Activated CD4-positive, alpha-beta T cell treated with anti-CD3 and anti-CD28 coated beads, Interleukin-2, amount 10 ng/mL, durations not matched to agents 24 days and 14 days (primary cell): ENCODE data around the gene SLC14A1. TPM values are rescaled to one million over a fixed set of nuclear protein-coding genes. Genes with fewer than 3 reads are reported as not detected.

Source experiments
- DNase-seq: peaks from one replicate; pipeline ENCODE4 v3.0.0; 2022
- H3K27ac Mint-ChIP-seq: one replicate; pipeline ENCODE4 v1.8.0; 2022; ENCODE audit warnings: mild to moderate bottlenecking, mixed read lengths
- H3K27me3 Mint-ChIP-seq: one replicate; pipeline ENCODE4 v1.8.0; 2022; ENCODE audit warnings: mixed read lengths
- H3K36me3 Mint-ChIP-seq: one replicate; pipeline ENCODE4 v1.8.0; 2022; ENCODE audit warnings: low read depth, mild to moderate bottlenecking, mixed read lengths
- H3K4me1 Mint-ChIP-seq: one replicate; pipeline ENCODE4 v1.8.0; 2021; ENCODE audit warnings: mixed read lengths
- H3K4me3 Mint-ChIP-seq: one replicate; pipeline ENCODE4 v1.8.0; 2022; ENCODE audit warnings: mild to moderate bottlenecking, moderate library complexity, mixed read lengths
- H3K9me3 Mint-ChIP-seq: one replicate; pipeline ENCODE4 v1.8.0; 2021; ENCODE audit warnings: mixed read lengths
- intact Hi-C: fragments of 100-400 bp; cut with micrococcal nuclease; formaldehyde crosslinking; loops from one replicate; pipeline ENCODE4 v1.15.1; 2023
- total RNA-seq: library from RNA; stranded (reverse); gene quantifications from 2 replicates; pipeline ENCODE4 v1.2.3, GENCODE V29; 2022

Gene SLC14A1
- total RNA-seq, 1 donor from 2014 or later: 0.86 TPM

- Mint-ChIP-seq H3K36me3 (no peaks in the 10 kb centered on the region), H3K9me3 (no peaks in the 10 kb centered on the region), H3K4me3 (no peak overlapping the region), H3K4me1 (no peaks in the 10 kb centered on the region), H3K27ac (no peak overlapping the region), H3K27me3 (peaks cover 11% of the 10 kb centered on the region)
- intact Hi-C loops: no loop called here
- no peak for DNase-seq
Measured at GRCh38 chr18:45730832-45731575, 7.0 kb downstream of the SLC14A1 start.

- no peaks in the 10 kb centered on the region for H3K9me3 Mint-ChIP-seq
- no peaks in the 10 kb centered on the region for H3K4me1 Mint-ChIP-seq
Measured at GRCh38 chr18:45731716-45732115, 7.7 kb downstream of the SLC14A1 start.

GRCh38 chr18:45733535-45733934 lies 9.6 kb downstream of the SLC14A1 start:
- no peak for DNase-seq
- no peaks in the 10 kb centered on the region for H3K9me3 Mint-ChIP-seq
- peaks cover 8% of the 10 kb centered on the region for H3K27me3 Mint-ChIP-seq
- H3K27ac Mint-ChIP-seq: no peak overlapping the region
- intact Hi-C loops: no loop called here
- no peaks in the 10 kb centered on the region for H3K36me3 Mint-ChIP-seq
- H3K4me1 Mint-ChIP-seq: no peaks in the 10 kb centered on the region
- H3K4me3 Mint-ChIP-seq: no peak overlapping the region

More at GRCh38 chr18:45731716-45732115, 7.7 kb downstream of the SLC14A1 start:
- DNase-seq: no peak
- Mint-ChIP-seq H3K27ac (no peak overlapping the region), H3K36me3 (no peaks in the 10 kb centered on the region), H3K27me3 (peaks cover 11% of the 10 kb centered on the region), H3K4me3 (no peak overlapping the region)
- intact Hi-C loops: no loop called here

GRCh38 chr18:45734505-45734904 lies 10.5 kb downstream of the SLC14A1 start:
- intact Hi-C loops: no loop called here
- H3K4me3 Mint-ChIP-seq: no peak overlapping the region
- peaks cover 5% of the 10 kb centered on the region for H3K27me3 Mint-ChIP-seq
- DNase-seq: no peak
- no peaks in the 10 kb centered on the region for H3K9me3 Mint-ChIP-seq
- no peaks in the 10 kb centered on the region for H3K4me1 Mint-ChIP-seq
- no peak overlapping the region for H3K27ac Mint-ChIP-seq
- H3K36me3 Mint-ChIP-seq: no peaks in the 10 kb centered on the region

- intact Hi-C loops: no loop called here
- Mint-ChIP-seq H3K27ac (no peak overlapping the region), H3K9me3 (no peaks in the 10 kb centered on the region), H3K4me1 (no peaks in the 10 kb centered on the region), H3K36me3 (no peaks in the 10 kb centered on the region), H3K27me3 (peaks cover 4% of the 10 kb centered on the region), H3K4me3 (no peak overlapping the region)
- DNase-seq: no peak
Measured at GRCh38 chr18:45734944-45735343, 11.0 kb downstream of the SLC14A1 start.

GRCh38 chr18:45738660-45739059 lies 14.7 kb downstream of the SLC14A1 start:
- Mint-ChIP-seq H3K36me3 (no peaks in the 10 kb centered on the region), H3K27ac (no peak overlapping the region), H3K27me3 (peaks cover 6% of the 10 kb centered on the region), H3K4me1 (no peaks in the 10 kb centered on the region), H3K4me3 (no peak overlapping the region), H3K9me3 (no peaks in the 10 kb centered on the region)
- intact Hi-C loops: no loop called here
- no peak for DNase-seq

- no peaks in the 10 kb centered on the region for H3K36me3 Mint-ChIP-seq
- H3K4me3 Mint-ChIP-seq: no peak overlapping the region
- DNase-seq: no peak
- no peak overlapping the region for H3K27ac Mint-ChIP-seq
- H3K9me3 Mint-ChIP-seq: no peaks in the 10 kb centered on the region
- intact Hi-C loops: no loop called here
- H3K4me1 Mint-ChIP-seq: no peaks in the 10 kb centered on the region
- peaks cover 4% of the 10 kb centered on the region for H3K27me3 Mint-ChIP-seq
Measured at GRCh38 chr18:45739268-45739667, 15.3 kb downstream of the SLC14A1 start.

- H3K27me3 Mint-ChIP-seq: peaks cover 4% of the 10 kb centered on the region
- intact Hi-C loops: no loop called here
- H3K4me3 Mint-ChIP-seq: no peak overlapping the region
- no peaks in the 10 kb centered on the region for H3K9me3 Mint-ChIP-seq
- no peak for DNase-seq
- H3K36me3 Mint-ChIP-seq: no peaks in the 10 kb centered on the region
- H3K27ac Mint-ChIP-seq: no peak overlapping the region
- no peaks in the 10 kb centered on the region for H3K4me1 Mint-ChIP-seq
Measured at GRCh38 chr18:45739848-45740247, 15.9 kb downstream of the SLC14A1 start.

- no peak for DNase-seq
- no peak overlapping the region for H3K27ac Mint-ChIP-seq
- no peak overlapping the region for H3K4me3 Mint-ChIP-seq
- H3K36me3 Mint-ChIP-seq: no peaks in the 10 kb centered on the region
- no peaks in the 10 kb centered on the region for H3K4me1 Mint-ChIP-seq
- H3K27me3 Mint-ChIP-seq: peaks cover 4% of the 10 kb centered on the region
- intact Hi-C loops: no loop called here
- H3K9me3 Mint-ChIP-seq: no peaks in the 10 kb centered on the region
Measured at GRCh38 chr18:45741056-45741455, 17.1 kb downstream of the SLC14A1 start.

- H3K4me3 Mint-ChIP-seq: no peak overlapping the region
- H3K9me3 Mint-ChIP-seq: no peaks in the 10 kb centered on the region
- intact Hi-C loops: no loop called here
- H3K27me3 Mint-ChIP-seq: peaks cover 6% of the 10 kb centered on the region
- no peaks in the 10 kb centered on the region for H3K36me3 Mint-ChIP-seq
- no peaks in the 10 kb centered on the region for H3K4me1 Mint-ChIP-seq
- no peak overlapping the region for H3K27ac Mint-ChIP-seq
- no peak for DNase-seq
Measured at GRCh38 chr18:45745817-45746461, 22.0 kb downstream of the SLC14A1 start.

GRCh38 chr18:45748501-45748900 lies 24.5 kb downstream of the SLC14A1 start:
- Mint-ChIP-seq H3K4me3 (no peak overlapping the region), H3K27ac (no peak overlapping the region), H3K9me3 (no peaks in the 10 kb centered on the region), H3K4me1 (no peaks in the 10 kb centered on the region), H3K36me3 (no peaks in the 10 kb centered on the region), H3K27me3 (peaks cover 3% of the 10 kb centered on the region)
- no peak for DNase-seq
- intact Hi-C loops: no loop called here

- Mint-ChIP-seq H3K4me3 (no peak overlapping the region), H3K9me3 (no peaks in the 10 kb centered on the region), H3K27me3 (peaks cover 11% of the 10 kb centered on the region), H3K36me3 (no peaks in the 10 kb centered on the region), H3K27ac (no peak overlapping the region), H3K4me1 (no peaks in the 10 kb centered on the region)
- no peak for DNase-seq
- intact Hi-C loops: no loop called here
Measured at GRCh38 chr18:45749918-45750689, 26.1 kb downstream of the SLC14A1 start.

- no peak for DNase-seq
- peaks cover 20% of the 10 kb centered on the region for H3K27me3 Mint-ChIP-seq
- no peak overlapping the region for H3K27ac Mint-ChIP-seq
- no peaks in the 10 kb centered on the region for H3K4me1 Mint-ChIP-seq
- no peaks in the 10 kb centered on the region for H3K9me3 Mint-ChIP-seq
- H3K36me3 Mint-ChIP-seq: no peaks in the 10 kb centered on the region
- intact Hi-C loops: no loop called here
- no peak overlapping the region for H3K4me3 Mint-ChIP-seq
Measured at GRCh38 chr18:45751766-45752165, 27.8 kb downstream of the SLC14A1 start.

- Mint-ChIP-seq H3K9me3 (no peaks in the 10 kb centered on the region), H3K36me3 (no peaks in the 10 kb centered on the region), H3K27me3 (peaks cover 20% of the 10 kb centered on the region), H3K4me1 (no peaks in the 10 kb centered on the region), H3K4me3 (no peak overlapping the region), H3K27ac (no peak overlapping the region)
- no peak for DNase-seq
- intact Hi-C loops: no loop called here
Measured at GRCh38 chr18:45752681-45753080, 28.7 kb downstream of the SLC14A1 start.
